Lower leg skin (tissue), 4 donors: ENCODE measurements around the gene DGCR8. TPM values are rescaled to one million over a fixed set of nuclear protein-coding genes. Genes with fewer than 3 reads are reported as not detected.

Experiments
- DNase-seq, 2 donors: peaks; one replicate each; pipeline ENCODE4 v3.0.0-alpha.2; 2019; ENCODE audit warnings: low spot score in 2 of 2
- H3K4me3 ChIP-seq: fragments of 200-600 bp; sonication (generic); 2 replicates; pipeline ENCODE4 v1.5.1; 2017; ENCODE audit warnings: mild to moderate bottlenecking, low read depth; ENCODE audit not compliant: poor library complexity, severe bottlenecking
- CTCF ChIP-seq, 3 donors: fragments of 450-650 bp; IDR thresholded peaks; one replicate each; pipeline ENCODE4 v1.5.1; 2016; ENCODE audit warnings: antibody characterized with exemption in 3 of 3, mild to moderate bottlenecking in 3 of 3, moderate library complexity in 2 of 3
- POLR2A ChIP-seq, 2 donors: fragments of 450-650 bp; IDR thresholded peaks; one replicate each; pipeline ENCODE4 v1.6.1; 2016 to 2017; ENCODE audit warnings: antibody characterized with exemption in 2 of 2, mild to moderate bottlenecking in 1 of 2, moderate library complexity in 1 of 2
- WGBS, 2 donors: methylation state at CpG; one replicate each; pipeline ENCODE4 v1.1.5; 2018; 5-methylcytosine and 5-hydroxymethylcytosine counted together
- intact Hi-C: fragments of 100-400 bp; cut with DNase I; formaldehyde crosslinking; loops from one replicate; pipeline ENCODE4 v1.15.0; 2023; ENCODE audit warnings: low total_unique reads
- total RNA-seq, 4 donors: library from RNA; depleted of rRNA; stranded (reverse); fragments of >200 nt; gene quantifications; one replicate each; pipeline ENCODE4 v1.1.0, GENCODE V29; 2016

The DGCR8 gene
- total RNA-seq, 4 donors from 2014 or later = 14.8 to 28.2 (median 21.8) TPM

- 96 to 97% methylated on average over 13 of the region's 13 CpGs for WGBS, 2 donors
- intact Hi-C loops = no loop called here
- H3K4me3 ChIP-seq = no peak overlapping the region
- no peak for DNase-seq
- TF ChIP-seq POLR2A (IDR thresholded peaks at IDR 0.05) (no peak), CTCF (IDR thresholded peaks at IDR 0.05) (no peak)
These were observed 22.3 kb upstream of the DGCR8 start for GRCh38 chr22:20057596-20058268.

- intact Hi-C loops = no loop called here
- DNase-seq = no peak
- no peak for TF ChIP-seq POLR2A (IDR thresholded peaks at IDR 0.05)
- no peak for TF ChIP-seq CTCF (IDR thresholded peaks at IDR 0.05)
- H3K4me3 ChIP-seq = no peak overlapping the region
- 84 to 87% methylated on average over 10 of the region's 10 CpGs for WGBS, 2 donors
These were observed 20.9 kb upstream of the DGCR8 start for GRCh38 chr22:20058989-20059770.

- 87 to 96% methylated on average over 8 to 10 of the region's 10 CpGs for WGBS, 2 donors
- TF ChIP-seq CTCF (IDR thresholded peaks at IDR 0.05) (no peak), POLR2A (IDR thresholded peaks at IDR 0.05) (no peak)
- no peak overlapping the region for H3K4me3 ChIP-seq
- DNase-seq = no peak
- intact Hi-C loops = no loop called here
These were observed 19.2 kb upstream of the DGCR8 start for GRCh38 chr22:20060700-20061480.

GRCh38 chr22:20061481-20061861 is 18.6 kb upstream of the DGCR8 start:
- H3K4me3 ChIP-seq = no peak overlapping the region
- TF ChIP-seq CTCF (IDR thresholded peaks at IDR 0.05) = no peak
- no peak for TF ChIP-seq POLR2A (IDR thresholded peaks at IDR 0.05)
- intact Hi-C loops = no loop called here
- 58 to 66% methylated on average over 5 to 7 of the region's 11 CpGs for WGBS, 2 donors
- DNase-seq = no peak

- WGBS, 2 donors = 90 to 91% methylated on average over 16 to 17 of the region's 18 CpGs
- TF ChIP-seq CTCF (IDR thresholded peaks at IDR 0.05) = no peak
- no peak for TF ChIP-seq POLR2A (IDR thresholded peaks at IDR 0.05)
- H3K4me3 ChIP-seq = no peak overlapping the region
- intact Hi-C loops = no loop called here
- DNase-seq = no peak
These were observed 17.8 kb upstream of the DGCR8 start for GRCh38 chr22:20062043-20062765.
